OCI-LY7 (cell line): Measurements from ENCODE around the gene PRMT5.

Experiments used
- EZH2phosphoT487 ChIP-seq: fragments of 200-600 bp; sonication (generic); IDR thresholded peaks from 2 replicates; pipeline ENCODE4 v1.6.1; 2018; ENCODE audit warnings: low read depth, borderline replicate concordance, mild to moderate bottlenecking, mixed run types, antibody characterized with exemption, low read length, moderate library complexity, mixed read lengths
- TF ChIP-seq, protein P1 (sequence below): fragments of 200-600 bp; sonication (generic); conservative IDR thresholded peaks from 2 replicates; pipeline ENCODE4 v1.5.1; 2014; ENCODE audit warnings: mild to moderate bottlenecking, antibody characterized with exemption, low read length, moderate library complexity, mixed read lengths

DNA sequence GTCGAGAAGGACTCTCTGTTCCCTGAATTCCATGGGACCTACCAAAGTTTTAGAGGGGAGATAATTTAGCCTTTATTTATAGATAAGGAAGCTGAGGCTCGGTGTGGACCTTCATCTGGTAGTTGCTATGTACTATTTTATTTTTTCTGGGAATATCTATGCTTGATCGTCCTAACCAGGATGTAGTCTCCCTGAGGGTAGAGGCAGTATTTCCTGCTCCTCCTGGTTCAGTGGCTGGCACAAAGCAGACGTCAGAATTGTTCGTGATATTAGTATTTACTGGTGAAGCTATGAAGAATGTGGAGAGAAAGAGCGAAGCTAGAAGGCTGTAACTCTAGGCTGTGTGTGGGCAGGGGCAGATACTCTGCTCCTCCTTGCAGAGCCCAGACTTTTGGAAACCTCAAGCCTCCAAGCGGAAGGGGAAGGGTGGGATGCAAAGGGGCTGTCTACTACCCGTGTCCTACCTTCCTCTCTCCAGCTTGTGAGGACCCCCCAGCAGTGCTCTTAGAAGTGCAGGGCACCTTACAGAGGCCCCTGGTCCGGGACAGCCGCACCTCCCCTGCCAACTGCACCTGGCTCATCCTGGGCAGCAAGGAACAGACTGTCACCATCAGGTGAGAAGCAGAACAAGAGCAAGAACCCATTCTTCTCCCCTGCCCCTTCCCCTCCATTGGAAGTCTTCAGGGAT, 56.2 kb downstream of the PRMT5 start:
- TF ChIP-seq, protein P1, sequence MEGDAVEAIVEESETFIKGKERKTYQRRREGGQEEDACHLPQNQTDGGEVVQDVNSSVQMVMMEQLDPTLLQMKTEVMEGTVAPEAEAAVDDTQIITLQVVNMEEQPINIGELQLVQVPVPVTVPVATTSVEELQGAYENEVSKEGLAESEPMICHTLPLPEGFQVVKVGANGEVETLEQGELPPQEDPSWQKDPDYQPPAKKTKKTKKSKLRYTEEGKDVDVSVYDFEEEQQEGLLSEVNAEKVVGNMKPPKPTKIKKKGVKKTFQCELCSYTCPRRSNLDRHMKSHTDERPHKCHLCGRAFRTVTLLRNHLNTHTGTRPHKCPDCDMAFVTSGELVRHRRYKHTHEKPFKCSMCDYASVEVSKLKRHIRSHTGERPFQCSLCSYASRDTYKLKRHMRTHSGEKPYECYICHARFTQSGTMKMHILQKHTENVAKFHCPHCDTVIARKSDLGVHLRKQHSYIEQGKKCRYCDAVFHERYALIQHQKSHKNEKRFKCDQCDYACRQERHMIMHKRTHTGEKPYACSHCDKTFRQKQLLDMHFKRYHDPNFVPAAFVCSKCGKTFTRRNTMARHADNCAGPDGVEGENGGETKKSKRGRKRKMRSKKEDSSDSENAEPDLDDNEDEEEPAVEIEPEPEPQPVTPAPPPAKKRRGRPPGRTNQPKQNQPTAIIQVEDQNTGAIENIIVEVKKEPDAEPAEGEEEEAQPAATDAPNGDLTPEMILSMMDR = peak; percentile 63; the same call in 1 of the 2 replicates
- TF ChIP-seq EZH2phosphoT487 = no peak
